Upper lobe of left lung (tissue), 6 donors: ENCODE results near the gene JMJD4. TPM values are rescaled to one million over a fixed set of nuclear protein-coding genes. Genes with fewer than 3 reads are reported as not detected.

ENCODE experiments used
- ATAC-seq, 2 donors: fragments of 200-7000 bp; cut with Tn5 transposase; one replicate each; pipeline ENCODE4 v1.9.1; 2022; ENCODE audit warnings: mild to moderate bottlenecking in 2 of 2, moderate library complexity in 2 of 2; ENCODE audit not compliant: low FRiP score in 2 of 2
- DNase-seq, 2 donors: peaks; one replicate each; pipeline ENCODE4 v3.0.0-alpha.2; 2019 to 2020
- H3K27ac ChIP-seq, 4 donors: fragments of 200-600 bp; sonication (generic); one replicate each; pipeline ENCODE4 v1.5.1; 2016 to 2019
- H3K27me3 ChIP-seq, 4 donors: fragments of 200-600 bp; sonication (generic); one replicate each; pipeline ENCODE4 v1.5.1; 2017 to 2019
- H3K36me3 ChIP-seq, 4 donors: fragments of 200-600 bp; sonication (generic); one replicate each; pipeline ENCODE4 v1.5.1; 2016 to 2019
- H3K4me1 ChIP-seq, 4 donors: fragments of 200-600 bp; sonication (generic); one replicate each; pipeline ENCODE4 v1.5.1; 2018 to 2019
- H3K4me3 ChIP-seq, 4 donors: fragments of 200-600 bp; sonication (generic); one replicate each; pipeline ENCODE4 v1.5.1; 2017 to 2019; ENCODE audit warnings: mild to moderate bottlenecking in 2 of 4, moderate library complexity in 1 of 4
- H3K9me3 ChIP-seq, 4 donors: fragments of 200-600 bp; sonication (generic); one replicate each; pipeline ENCODE4 v1.5.1; 2018 to 2019
- EP300 ChIP-seq, 4 donors: sonication (generic); formaldehyde crosslinking; IDR thresholded peaks; one replicate each; pipeline ENCODE4 v1.5.1; 2017; ENCODE audit warnings: antibody characterized with exemption in 4 of 4, control low read depth in 2 of 4
- POLR2A ChIP-seq, 4 donors: fragments of 450-650 bp; IDR thresholded peaks; one replicate each; pipeline ENCODE4 v1.5.1; 2016 to 2017; ENCODE audit warnings: antibody characterized with exemption in 4 of 4, mild to moderate bottlenecking in 2 of 4
- POLR2AphosphoS5 ChIP-seq, 2 donors: sonication (generic); formaldehyde crosslinking; IDR thresholded peaks; one replicate each; pipeline ENCODE4 v1.5.1; 2017; ENCODE audit warnings: antibody characterized with exemption in 2 of 2
- WGBS, 2 donors: methylation state at CpG; one replicate each; pipeline ENCODE4 v1.1.5; 2017 to 2018; 5-methylcytosine and 5-hydroxymethylcytosine counted together
- total RNA-seq, 6 donors: library from RNA; depleted of rRNA in 4 of 6; stranded (reverse); fragments of >200 nt in 4 of 6; gene quantifications; one replicate each; pipeline versions ENCODE4 v1.1.0 to v1.2.1, GENCODE V29; 2016 to 2021
- TF ChIP-seq, protein P1 (sequence below), 6 experiments: fragments of 450-650 bp in 4 of 6; fragments of 200-600 bp in 2 of 6; sonication (generic) in 2 of 6; IDR thresholded peaks; one replicate each; pipeline ENCODE4 v1.5.1; 2016 to 2019; ENCODE audit warnings: antibody characterized with exemption in 6 of 6
- donor health status: DM: no; HTN: no; CAD: no; lungs with moderate emphysema.
- donor health status: DM: no; HTN: yes; CAD: no; lungs with severe emphysema.

Gene JMJD4
- total RNA-seq, 6 donors from 2014 or later: 12.6 to 27.2 (median 20.0) TPM

DNA sequence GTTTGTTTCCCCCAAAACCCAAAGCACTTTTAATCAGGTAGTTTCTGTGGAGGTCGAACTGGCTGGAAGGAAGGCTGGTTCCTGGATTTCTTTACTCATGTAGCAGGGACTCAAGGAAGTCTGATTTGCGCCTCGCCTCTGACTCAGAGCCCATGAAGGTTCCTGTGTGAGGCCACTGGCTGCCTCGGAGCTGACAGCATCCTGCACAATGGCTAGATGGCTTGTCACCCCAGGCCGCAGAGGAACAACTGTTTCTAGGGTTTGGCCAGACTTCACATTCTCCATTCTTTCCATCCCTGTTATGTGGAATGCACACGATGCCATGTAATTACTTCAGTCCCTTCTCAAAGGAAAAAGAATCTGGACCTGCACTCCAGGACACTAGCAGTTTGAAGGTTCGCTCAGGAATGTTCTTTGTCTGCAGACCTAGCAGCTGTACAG is 41.2 kb upstream of the JMJD4 start:
- WGBS, 2 donors: 79 to 82% methylated on average over 5 to 7 of the region's 7 CpGs
- ATAC-seq: no peak

DNA sequence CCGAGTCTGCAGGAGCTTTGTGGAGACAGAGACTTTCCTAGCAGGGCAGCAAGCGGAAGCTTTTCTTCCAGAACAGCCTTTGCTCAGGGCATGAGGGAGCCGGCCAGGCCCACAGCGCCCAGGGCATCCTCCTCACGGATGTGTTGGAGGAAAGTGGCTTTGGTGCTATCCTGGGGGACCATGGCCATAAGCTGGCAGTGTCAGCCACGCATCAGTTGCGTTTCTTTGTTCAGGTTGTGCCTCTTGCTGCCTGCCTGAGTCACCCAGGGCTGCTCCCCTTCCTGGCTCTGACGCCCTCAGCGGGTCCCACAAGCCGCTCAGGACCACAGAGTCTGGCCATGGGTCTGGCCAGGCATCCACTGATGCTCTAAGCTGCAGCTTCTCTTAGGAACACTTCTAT is 40.7 kb upstream of the JMJD4 start:
- Histone ChIP-seq H3K27me3 (no peaks in the 10 kb centered on the region), H3K9me3 (no peaks in the 10 kb centered on the region), H3K27ac (no peak overlapping the region), H3K4me3 (no peak overlapping the region), H3K4me1 (no peaks in the 10 kb centered on the region), H3K36me3 (peaks cover 0 to 40% (median 10%) of the 10 kb centered on the region in 4 donors)
- ATAC-seq (no peak), DNase-seq (peak in 1 of 2 donors; percentile 71)
- WGBS, 2 donors: 96 to 97% methylated on average over 7 to 10 of the region's 10 CpGs
- TF ChIP-seq, protein P1, sequence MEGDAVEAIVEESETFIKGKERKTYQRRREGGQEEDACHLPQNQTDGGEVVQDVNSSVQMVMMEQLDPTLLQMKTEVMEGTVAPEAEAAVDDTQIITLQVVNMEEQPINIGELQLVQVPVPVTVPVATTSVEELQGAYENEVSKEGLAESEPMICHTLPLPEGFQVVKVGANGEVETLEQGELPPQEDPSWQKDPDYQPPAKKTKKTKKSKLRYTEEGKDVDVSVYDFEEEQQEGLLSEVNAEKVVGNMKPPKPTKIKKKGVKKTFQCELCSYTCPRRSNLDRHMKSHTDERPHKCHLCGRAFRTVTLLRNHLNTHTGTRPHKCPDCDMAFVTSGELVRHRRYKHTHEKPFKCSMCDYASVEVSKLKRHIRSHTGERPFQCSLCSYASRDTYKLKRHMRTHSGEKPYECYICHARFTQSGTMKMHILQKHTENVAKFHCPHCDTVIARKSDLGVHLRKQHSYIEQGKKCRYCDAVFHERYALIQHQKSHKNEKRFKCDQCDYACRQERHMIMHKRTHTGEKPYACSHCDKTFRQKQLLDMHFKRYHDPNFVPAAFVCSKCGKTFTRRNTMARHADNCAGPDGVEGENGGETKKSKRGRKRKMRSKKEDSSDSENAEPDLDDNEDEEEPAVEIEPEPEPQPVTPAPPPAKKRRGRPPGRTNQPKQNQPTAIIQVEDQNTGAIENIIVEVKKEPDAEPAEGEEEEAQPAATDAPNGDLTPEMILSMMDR (IDR thresholded peaks at IDR 0.05): no peak
- TF ChIP-seq POLR2AphosphoS5 (IDR thresholded peaks at IDR 0.05): no peak
- TF ChIP-seq EP300 (IDR thresholded peaks at IDR 0.05): no peak
- no peak for TF ChIP-seq POLR2A (IDR thresholded peaks at IDR 0.05)

More for the DNA sequence above, 41.2 kb upstream of the JMJD4 start:
- Histone ChIP-seq H3K4me3 (no peak overlapping the region), H3K27ac (no peak overlapping the region), H3K27me3 (no peaks in the 10 kb centered on the region), H3K36me3 (peaks cover 0 to 45% (median 12%) of the 10 kb centered on the region in 4 donors), H3K4me1 (no peaks in the 10 kb centered on the region), H3K9me3 (no peaks in the 10 kb centered on the region)
- TF ChIP-seq POLR2AphosphoS5 (IDR thresholded peaks at IDR 0.05): no peak
- no peak for TF ChIP-seq EP300 (IDR thresholded peaks at IDR 0.05)
- TF ChIP-seq, protein P1 (IDR thresholded peaks at IDR 0.05): no peak
- no peak for TF ChIP-seq POLR2A (IDR thresholded peaks at IDR 0.05)
- DNase-seq: no peak

DNA sequence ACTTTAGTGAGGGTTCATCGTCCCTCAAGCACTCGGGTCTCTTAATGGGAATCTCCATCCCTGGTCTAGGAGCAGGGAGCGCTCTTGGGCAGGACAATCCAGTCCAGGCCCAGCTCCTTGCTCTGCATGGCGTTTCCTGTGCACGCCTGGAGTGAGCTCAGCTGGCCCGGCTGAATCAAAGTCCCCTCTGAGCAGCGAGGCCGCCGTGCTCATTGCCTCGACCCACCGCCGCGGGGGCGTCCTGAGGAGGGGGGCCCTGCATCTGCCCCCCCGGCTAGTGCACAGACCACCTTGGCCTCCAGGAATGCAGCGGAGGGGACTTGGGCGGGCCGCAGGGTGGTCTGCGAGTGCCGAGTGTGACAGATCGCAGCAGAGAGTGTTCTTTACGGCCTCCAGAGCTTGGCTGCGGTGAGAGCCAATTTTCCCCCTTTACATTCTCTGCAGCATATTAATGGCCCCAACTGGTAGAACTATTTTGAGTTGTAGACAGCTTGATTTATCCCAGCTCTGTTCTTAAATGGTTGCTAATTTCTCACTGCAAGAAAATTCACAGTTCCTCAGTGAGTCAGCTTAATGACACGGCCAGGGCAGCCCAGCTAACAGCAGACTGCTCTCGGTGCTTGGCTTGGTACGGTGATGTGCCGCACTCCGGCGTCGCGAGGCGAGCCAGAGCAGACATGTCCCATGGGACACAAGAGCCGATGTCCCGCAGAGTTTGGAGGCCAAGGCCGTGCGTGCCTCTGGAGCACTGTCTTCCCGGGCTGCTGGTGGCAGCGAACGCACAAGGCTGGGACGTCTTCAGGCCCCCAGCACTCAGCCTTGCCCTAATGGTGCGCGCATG is 39.9 kb upstream of the JMJD4 start:
- 94% methylated on average over 14 to 42 of the region's 42 CpGs for WGBS, 2 donors
- DNase-seq: peak in 1 of 2 donors; percentile 78
- TF ChIP-seq EP300 (IDR thresholded peaks at IDR 0.05) (no peak), POLR2A (IDR thresholded peaks at IDR 0.05) (no peak), POLR2AphosphoS5 (IDR thresholded peaks at IDR 0.05) (no peak)
- TF ChIP-seq, protein P1 (IDR thresholded peaks at IDR 0.05): no peak
- H3K9me3 ChIP-seq: no peaks in the 10 kb centered on the region
- H3K4me1 ChIP-seq: no peaks in the 10 kb centered on the region
- H3K36me3 ChIP-seq: peaks cover 0 to 40% (median 7%) of the 10 kb centered on the region in 4 donors
- no peak overlapping the region for H3K4me3 ChIP-seq
- no peak overlapping the region for H3K27ac ChIP-seq
- H3K27me3 ChIP-seq: no peaks in the 10 kb centered on the region
- ATAC-seq: no peak

DNA sequence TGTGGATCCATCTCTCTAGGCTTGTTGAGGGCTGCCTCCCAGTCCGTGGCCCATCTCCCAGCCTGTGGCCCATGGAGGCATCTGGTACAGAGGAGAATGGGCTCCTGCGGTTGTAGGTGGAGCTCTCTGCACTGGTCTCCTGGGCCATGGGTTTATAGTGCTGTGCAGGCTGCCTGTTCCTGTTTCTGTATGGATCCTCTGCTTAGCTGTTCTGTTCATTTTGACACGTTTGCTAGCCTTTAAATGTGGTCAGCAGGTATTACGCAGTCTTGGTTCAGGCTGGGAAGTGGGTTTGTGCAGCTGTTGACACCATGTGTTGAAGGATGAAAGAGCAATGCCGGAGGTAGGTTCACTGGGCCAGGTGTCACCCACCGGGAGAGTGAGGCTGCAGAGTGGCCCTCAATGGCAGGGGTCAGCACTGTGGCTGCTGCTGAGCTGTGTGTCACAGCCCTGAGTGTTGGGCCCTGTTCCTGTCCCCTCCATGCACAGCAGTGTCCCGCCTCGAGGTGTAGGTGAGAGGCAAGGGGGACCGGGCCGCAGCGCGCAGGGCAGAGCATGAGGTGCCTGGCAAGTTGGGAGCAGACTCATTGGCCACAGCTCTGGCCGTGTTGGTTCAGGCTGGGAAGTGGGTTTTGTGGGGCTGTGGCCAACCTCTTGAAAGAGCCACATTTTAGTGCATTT is 39.1 kb upstream of the JMJD4 start:
- DNase-seq (peak in 1 of 2 donors; percentile 79), ATAC-seq (no peak)
- TF ChIP-seq EP300 (IDR thresholded peaks at IDR 0.05) (no peak), POLR2A (IDR thresholded peaks at IDR 0.05) (no peak), POLR2AphosphoS5 (IDR thresholded peaks at IDR 0.05) (no peak)
- TF ChIP-seq, protein P1 (IDR thresholded peaks at IDR 0.05): no peak
- Histone ChIP-seq H3K36me3 (peaks cover 0 to 41% (median 7%) of the 10 kb centered on the region in 4 donors), H3K4me3 (no peak overlapping the region), H3K4me1 (no peaks in the 10 kb centered on the region), H3K27ac (no peak overlapping the region), H3K9me3 (no peaks in the 10 kb centered on the region), H3K27me3 (no peaks in the 10 kb centered on the region)
- 80 to 88% methylated on average over 12 to 13 of the region's 13 CpGs for WGBS, 2 donors
